HCT116 (cell line): ENCODE results near the gene RAG1.

ENCODE experiments used
- CTCF ChIP-seq, 3 experiments: fragments of 200-600 bp in 1 of 3; sonication (generic) in 1 of 3; IDR thresholded peaks in 2 of 3; conservative IDR thresholded peaks in 1 of 3; 2 replicates each; pipeline ENCODE4 v1.5.1; 2012 to 2017; ENCODE audit warnings: low read depth in 2 of 3, low read length in 2 of 3, antibody characterized with exemption in 1 of 3, borderline replicate concordance in 1 of 3, control low read depth in 1 of 3, mild to moderate bottlenecking in 1 of 3, mixed read lengths in 1 of 3, mixed run types in 1 of 3, moderate library complexity in 1 of 3; ENCODE audit not compliant: insufficient read depth in 1 of 3
- POLR2A ChIP-seq: IDR thresholded peaks from 2 replicates; pipeline ENCODE4 v1.7.0; 2011; ENCODE audit warnings: borderline replicate concordance; ENCODE audit not compliant: insufficient read depth, insufficient read length; ENCODE audit errors: extremely low read depth
- YY1 ChIP-seq: IDR thresholded peaks from 2 replicates; pipeline ENCODE4 v1.6.1; 2011; ENCODE audit warnings: low read length, low read depth, moderate library complexity, mild to moderate bottlenecking; ENCODE audit not compliant: insufficient replicate concordance; ENCODE audit errors: extremely low read depth

- TF ChIP-seq POLR2A (no peak), YY1 (no peak), CTCF (IDR thresholded peaks at IDR 0.05 in 2 of 3, conservative IDR thresholded peaks at IDR 0.05 in 1 of 3; ENCODE audit: borderline replicate concordance in 1 of 3, insufficient read depth in 1 of 3, low read depth in 2 of 3, low read length in 2 of 3) (no peak)
These were observed 48.0 kb downstream of the RAG1 start for GRCh38 chr11:36615826-36616225.
